GM21390 (cell line): ENCODE measurements around the gene CD151.

Experiments
- ATAC-seq: cut with Tn5 transposase; IDR thresholded peaks from one replicate; pipeline ENCODE4 v1.9.1; 2021; ENCODE audit not compliant: unreplicated experiment

The CD151 gene

GRCh38 chr11:827897-828192 lies 4.9 kb upstream of the CD151 start, which contains the start of gene CRACR2B:
CRACR2B (plus strand) TSS chr11:827919; CDS start chr11:828608, 689 bp downstream.
- ATAC-seq: no peak

- ATAC-seq: no peak
These were observed 4.1 kb upstream of the CD151 start for GRCh38 chr11:828506-829175.

- ATAC-seq: no peak
These were observed 3.4 kb upstream of the CD151 start for GRCh38 chr11:829176-829846.

- no peak for ATAC-seq
These were observed 2.9 kb upstream of the CD151 start for GRCh38 chr11:829847-830294.

- no peak for ATAC-seq
These were observed 2.2 kb upstream of the CD151 start for GRCh38 chr11:830295-831117.

GRCh38 chr11:831118-831864 lies 1.5 kb upstream of the CD151 start:
- no peak for ATAC-seq

GRCh38 chr11:831961-832528 lies 707 bp upstream of the CD151 start:
- ATAC-seq: no peak

GRCh38 chr11:833114-833791 lies 501 bp downstream of the CD151 start:
- ATAC-seq: no peak

- no peak for ATAC-seq
These were observed 1.1 kb downstream of the CD151 start for GRCh38 chr11:833849-834311.

GRCh38 chr11:834371-835316 lies 1.9 kb downstream of the CD151 start:
- ATAC-seq: no peak

GRCh38 chr11:836274-836673 lies 3.5 kb downstream of the CD151 start:
- ATAC-seq: no peak

- ATAC-seq: no peak
These were observed 3.9 kb downstream of the CD151 start for GRCh38 chr11:836700-837099.

- ATAC-seq: no peak
These were observed 4.6 kb downstream of the CD151 start for GRCh38 chr11:837189-837989.

- ATAC-seq: no peak
These were observed 5.2 kb downstream of the CD151 start for GRCh38 chr11:837990-838307.

GRCh38 chr11:838441-839279 lies 5.9 kb downstream of the CD151 start:
- no peak for ATAC-seq

- no peak for ATAC-seq
These were observed 6.5 kb downstream of the CD151 start for GRCh38 chr11:839280-839623.

- no peak for ATAC-seq
These were observed 7.3 kb downstream of the CD151 start for GRCh38 chr11:839875-840617.
